PC-9 (cell line): ENCODE data around the gene LRP8.

Experiments used
- CTCF ChIP-seq: fragments of 200-600 bp; sonication (generic); conservative IDR thresholded peaks from 2 replicates; pipeline ENCODE4 v1.6.1; 2017; ENCODE audit warnings: mixed run types, antibody characterized with exemption, mild to moderate bottlenecking, moderate library complexity
- EZH2 ChIP-seq: fragments of 200-600 bp; sonication (generic); IDR thresholded peaks from 2 replicates; pipeline ENCODE4 v1.8.0; 2017; ENCODE audit warnings: antibody characterized with exemption, low read depth

DNA sequence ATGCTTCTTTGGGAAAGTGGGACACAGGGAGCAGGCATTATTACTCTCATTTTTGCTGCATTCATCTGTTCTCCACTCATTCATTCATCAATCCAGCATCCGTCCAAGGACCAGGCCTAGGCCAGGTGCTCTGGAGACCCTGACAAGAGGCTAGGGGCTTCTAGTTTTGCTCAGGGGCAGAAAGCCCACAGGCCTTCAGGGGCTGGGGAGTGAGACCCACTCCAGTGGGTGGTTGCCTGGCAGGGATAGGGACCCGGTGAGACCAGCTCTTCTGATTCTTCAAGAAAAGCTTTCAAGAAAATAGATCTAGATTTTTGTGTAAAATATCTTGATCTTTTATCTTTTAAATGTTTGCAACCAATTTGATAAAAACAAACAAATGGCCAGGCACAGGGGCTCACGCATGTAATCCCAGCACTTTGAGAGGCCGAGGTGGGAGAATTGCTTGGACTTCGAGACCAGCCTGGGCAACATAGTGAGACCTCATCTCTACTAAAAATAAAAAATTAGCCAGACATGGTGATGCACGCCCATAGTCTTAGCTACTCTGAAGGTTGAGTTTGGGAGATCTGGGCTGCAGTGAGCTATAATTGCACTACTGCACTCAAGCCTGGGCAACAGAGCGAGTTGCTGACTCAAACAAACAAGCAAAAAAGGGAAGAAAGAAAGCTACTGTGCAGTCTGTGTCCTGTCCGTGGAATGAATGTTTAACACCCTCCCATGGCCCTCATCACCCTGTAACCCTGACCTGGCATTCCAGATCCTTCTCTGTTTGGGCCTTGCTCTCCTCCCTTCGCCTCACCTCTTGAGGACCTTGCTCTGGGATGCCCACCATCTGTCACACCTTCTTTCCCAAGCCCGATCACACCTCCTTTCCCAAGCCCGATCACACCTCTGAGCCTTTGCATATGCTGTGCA is 17.3 kb upstream of the LRP8 start:
- TF ChIP-seq CTCF (no peak), EZH2 (no peak)
